B cell (primary cell): Measurements from ENCODE around the gene ASB4. TPM values are rescaled to one million over a fixed set of nuclear protein-coding genes. Genes with fewer than 3 reads are reported as not detected.

Experiments
- ATAC-seq: fragments of 200-7000 bp; cut with Tn5 transposase; one replicate; pipeline ENCODE4 v1.10.0; 2021; ENCODE audit warnings: low read depth, mild to moderate bottlenecking, moderate number of reproducible peaks, moderate library complexity
- CTCF ChIA-PET: fragments of 350-600 bp; sonication (Branson Sonifier 250); formaldehyde crosslinking; loops from one replicate; lab custom pipeline; 2021; ENCODE audit warnings: antibody characterized with exemption, inconsistent platforms; lab: Charles Lee
- POLR2A ChIA-PET: fragments of 350-600 bp; sonication (Branson Sonifier 250); formaldehyde crosslinking; loops from one replicate; lab custom pipeline; 2021; ENCODE audit warnings: antibody characterized with exemption; lab: Charles Lee
- DNase-seq: peaks from one replicate; pipeline ENCODE4 v3.0.0; 2013
- H2AFZ ChIP-seq: 2 replicates; pipeline ENCODE4 v1.6.1; 2012; ENCODE audit warnings: mild to moderate bottlenecking, low read depth, low read length; ENCODE audit not compliant: insufficient read depth, poor library complexity, severe bottlenecking
- H3K27ac ChIP-seq, 2 donors: 1 replicate in 1 of 2; 2 replicates in 1 of 2; pipeline ENCODE4 v1.5.1; 2012 to 2013; ENCODE audit warnings: low read length in 2 of 2, mild to moderate bottlenecking in 2 of 2, moderate library complexity in 1 of 2
- H3K27me3 ChIP-seq, 4 experiments: fragments of 200-600 bp in 1 of 4; sonication (generic) in 1 of 4; replicated peaks in 1 of 4; 1 replicate in 2 of 4; 2 replicates in 2 of 4; pipeline versions ENCODE4 v1.6.1 to v1.7.0; 2013 to 2016; ENCODE audit warnings: low read length in 3 of 4, mild to moderate bottlenecking in 2 of 4, mixed read lengths in 1 of 4, moderate library complexity in 1 of 4; ENCODE audit not compliant: insufficient read depth in 4 of 4, control insufficient read depth in 3 of 4; ENCODE audit errors: control extremely low read depth in 1 of 4
- H3K36me3 ChIP-seq, 2 experiments: replicated peaks in 1 of 2; 1 replicate in 1 of 2; 2 replicates in 1 of 2; pipeline versions ENCODE4 v1.6.1 to v1.7.1; 2013; ENCODE audit warnings: low read length in 1 of 2; ENCODE audit not compliant: insufficient read depth in 2 of 2, control insufficient read depth in 1 of 2; ENCODE audit errors: control extremely low read depth in 1 of 2, extremely low read depth in 1 of 2
- H3K4me1 ChIP-seq, 2 donors: fragments of 200-600 bp in 1 of 2; sonication (generic) in 1 of 2; 1 replicate in 1 of 2; 2 replicates in 1 of 2; pipeline versions ENCODE4 v1.5.1 to v1.6.1; 2013 to 2017; ENCODE audit warnings: low read length in 2 of 2; ENCODE audit not compliant: control insufficient read depth in 2 of 2, insufficient read depth in 2 of 2
- H3K4me2 ChIP-seq: replicated peaks from 2 replicates; pipeline ENCODE3; 2012; ENCODE audit warnings: mild to moderate bottlenecking, low read depth, low read length; ENCODE audit not compliant: poor library complexity, severe bottlenecking
- H3K4me3 ChIP-seq, 5 experiments: fragments of 200-600 bp in 1 of 5; sonication (generic) in 1 of 5; 1 replicate in 3 of 5; 2 replicates in 2 of 5; pipeline versions ENCODE4 v1.5.1 to v1.7.0; 2011 to 2016; ENCODE audit warnings: low read length in 4 of 5, mild to moderate bottlenecking in 4 of 5, low read depth in 2 of 5, control low read depth in 1 of 5, moderate library complexity in 1 of 5; ENCODE audit not compliant: insufficient read depth in 1 of 5; ENCODE audit errors: control extremely low read depth in 1 of 5, extremely low read depth in 1 of 5
- H3K79me2 ChIP-seq: fragments of 200-600 bp; sonication (generic); one replicate; pipeline ENCODE4 v1.6.0; 2016; ENCODE audit warnings: low read length; ENCODE audit not compliant: control insufficient read depth, insufficient read depth
- H3K9ac ChIP-seq: fragments of 200-600 bp; sonication (generic); 2 replicates; pipeline ENCODE4 v1.6.1; 2017; ENCODE audit warnings: mild to moderate bottlenecking, low read length, moderate library complexity
- H3K9me3 ChIP-seq, 3 donors: one replicate each; pipeline versions ENCODE4 v1.6.1 to v1.7.1; 2013; ENCODE audit warnings: low read length in 2 of 3; ENCODE audit not compliant: control insufficient read depth in 2 of 3, insufficient read depth in 1 of 3; ENCODE audit errors: control extremely low read depth in 1 of 3
- H4K20me1 ChIP-seq: 2 replicates; pipeline ENCODE4 v1.6.0; 2012; ENCODE audit warnings: mild to moderate bottlenecking, low read length; ENCODE audit not compliant: insufficient read depth, control insufficient read depth, poor library complexity, severe bottlenecking
- H3K27ac Mint-ChIP-seq: one replicate; pipeline ENCODE4 v1.8.0; 2021; ENCODE audit warnings: mixed read lengths
- H3K27me3 Mint-ChIP-seq: one replicate; pipeline ENCODE4 v1.8.0; 2021; ENCODE audit warnings: mixed read lengths
- H3K4me1 Mint-ChIP-seq: one replicate; pipeline ENCODE4 v1.8.0; 2021; ENCODE audit warnings: mixed read lengths
- H3K4me3 Mint-ChIP-seq: one replicate; pipeline ENCODE4 v1.8.0; 2021; ENCODE audit warnings: mixed read lengths
- H3K9me3 Mint-ChIP-seq: one replicate; pipeline ENCODE4 v1.8.0; 2022; ENCODE audit warnings: mixed read lengths; ENCODE audit not compliant: insufficient read depth
- EZH2 ChIP-seq: IDR thresholded peaks from 2 replicates; pipeline ENCODE4 v1.6.1; 2012; ENCODE audit warnings: borderline replicate concordance, low read depth, mild to moderate bottlenecking, moderate library complexity, low read length; ENCODE audit not compliant: insufficient read depth, poor library complexity, severe bottlenecking
- WGBS: methylation state at CpG from one replicate; pipeline ENCODE4 v1.1.5; 2013; ENCODE audit warnings: missing lambda C conversion rate; ENCODE audit not compliant: insufficient coverage; 5-methylcytosine and 5-hydroxymethylcytosine counted together
- intact Hi-C: fragments of 100-400 bp; cut with micrococcal nuclease; formaldehyde crosslinking; loops from one replicate; pipeline ENCODE4 v1.10.0; 2022
- polyA plus RNA-seq: library from polyadenylated mRNA; depleted of rRNA; stranded (reverse); fragments of >200 nt; gene quantifications from 2 replicates; pipeline ENCODE4 v1.2.3, GENCODE V29; 2012
- total RNA-seq, 2 donors: library from RNA; stranded (reverse); fragments of 120-200 nt in 1 of 2; gene quantifications; 1 replicate in 1 of 2; 2 replicates in 1 of 2; pipeline versions ENCODE4 v1.2.3 to v1.2.4, GENCODE V29; 2013 to 2022
- TF ChIP-seq, protein P1 (sequence below): fragments of 200-600 bp; IDR thresholded peaks from one replicate; pipeline ENCODE4 v1.8.0; 2022; ENCODE audit warnings: antibody characterized with exemption, mild to moderate bottlenecking

The ASB4 gene
- total and polyA plus RNA-seq, 2 donors (not counting 1 experiment from before 2014, with no cell fraction given): not detected

GRCh38 chr7:95440394-95441038 lies 45.2 kb upstream of the ASB4 start:
- H2AFZ ChIP-seq: no peak overlapping the region
- no peaks in the 10 kb centered on the region for H3K9me3 ChIP-seq
- DNase-seq (no peak), ATAC-seq (no peak)
- no peaks in the 10 kb centered on the region for H4K20me1 ChIP-seq
- H3K9me3 Mint-ChIP-seq: no peaks in the 10 kb centered on the region
- 100% methylated on average over 2 of the region's 3 CpGs for WGBS
- no peaks in the 10 kb centered on the region for H3K36me3 ChIP-seq
- H3K79me2 ChIP-seq: no peaks in the 10 kb centered on the region
- TF ChIP-seq EZH2: no peak
- TF ChIP-seq, protein P1, sequence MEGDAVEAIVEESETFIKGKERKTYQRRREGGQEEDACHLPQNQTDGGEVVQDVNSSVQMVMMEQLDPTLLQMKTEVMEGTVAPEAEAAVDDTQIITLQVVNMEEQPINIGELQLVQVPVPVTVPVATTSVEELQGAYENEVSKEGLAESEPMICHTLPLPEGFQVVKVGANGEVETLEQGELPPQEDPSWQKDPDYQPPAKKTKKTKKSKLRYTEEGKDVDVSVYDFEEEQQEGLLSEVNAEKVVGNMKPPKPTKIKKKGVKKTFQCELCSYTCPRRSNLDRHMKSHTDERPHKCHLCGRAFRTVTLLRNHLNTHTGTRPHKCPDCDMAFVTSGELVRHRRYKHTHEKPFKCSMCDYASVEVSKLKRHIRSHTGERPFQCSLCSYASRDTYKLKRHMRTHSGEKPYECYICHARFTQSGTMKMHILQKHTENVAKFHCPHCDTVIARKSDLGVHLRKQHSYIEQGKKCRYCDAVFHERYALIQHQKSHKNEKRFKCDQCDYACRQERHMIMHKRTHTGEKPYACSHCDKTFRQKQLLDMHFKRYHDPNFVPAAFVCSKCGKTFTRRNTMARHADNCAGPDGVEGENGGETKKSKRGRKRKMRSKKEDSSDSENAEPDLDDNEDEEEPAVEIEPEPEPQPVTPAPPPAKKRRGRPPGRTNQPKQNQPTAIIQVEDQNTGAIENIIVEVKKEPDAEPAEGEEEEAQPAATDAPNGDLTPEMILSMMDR: no peak
- H3K4me2 ChIP-seq: no peak overlapping the region
- peaks cover 0 to under 1% of the 10 kb centered on the region in 2 donors for H3K4me1 ChIP-seq
- intact Hi-C loops: no loop called here
- H3K27me3 Mint-ChIP-seq: peaks cover 11% of the 10 kb centered on the region
- CTCF ChIA-PET: no interaction called here
- no peak overlapping the region for H3K27ac Mint-ChIP-seq
- no peak overlapping the region for H3K4me3 ChIP-seq
- no peaks in the 10 kb centered on the region for H3K27me3 ChIP-seq
- POLR2A ChIA-PET: no interaction called here
- no peak overlapping the region for H3K4me3 Mint-ChIP-seq
- H3K4me1 Mint-ChIP-seq: peaks cover 6% of the 10 kb centered on the region
- H3K27ac ChIP-seq: no peak overlapping the region
- H3K9ac ChIP-seq: no peak overlapping the region

GRCh38 chr7:95441042-95441823 lies 44.5 kb upstream of the ASB4 start:
- peaks cover 3% of the 10 kb centered on the region for H3K4me1 Mint-ChIP-seq
- Histone ChIP-seq H3K4me3 (no peak overlapping the region), H3K9ac (no peak overlapping the region), H4K20me1 (no peaks in the 10 kb centered on the region), H3K9me3 (no peaks in the 10 kb centered on the region), H3K36me3 (no peaks in the 10 kb centered on the region), H3K4me1 (no peaks in the 10 kb centered on the region), H3K27me3 (no peaks in the 10 kb centered on the region), H2AFZ (no peak overlapping the region), H3K4me2 (no peak overlapping the region), H3K27ac (no peak overlapping the region), H3K79me2 (no peaks in the 10 kb centered on the region)
- H3K27me3 Mint-ChIP-seq: peaks cover 11% of the 10 kb centered on the region
- POLR2A ChIA-PET: no interaction called here
- 100% methylated on average over 5 of the region's 7 CpGs for WGBS
- ATAC-seq: no peak
- no peak overlapping the region for H3K27ac Mint-ChIP-seq
- intact Hi-C loops: no loop called here
- H3K9me3 Mint-ChIP-seq: no peaks in the 10 kb centered on the region
- DNase-seq: no peak
- no peak overlapping the region for H3K4me3 Mint-ChIP-seq
- no peak for TF ChIP-seq EZH2
- TF ChIP-seq, protein P1: no peak
- CTCF ChIA-PET: no interaction called here
